ENCODE measurements around the gene NR5A2. TPM values are rescaled to one million over a fixed set of nuclear protein-coding genes. Genes with fewer than 3 reads are reported as not detected.

The NR5A2 gene
- total and polyA plus RNA-seq, 10 of the 15 experiments (the other 5 are each of a cell fraction or from before 2014, with no cell fraction given), result 0.02 to 0.60 (median 0.15) TPM; not detected in 1

GRCh38 chr1:200150006-200150405, 122.5 kb downstream of the NR5A2 start:
- in situ Hi-C loops (cut with MboI) (no loop called here), intact Hi-C loops (cut with micrococcal nuclease; ENCODE audit: unreplicated experiment) (loop anchor here (5.0 kb wide), 2 partner anchors 57 to 267 kb away; no protein-coding TSS in a partner anchor)
- Histone ChIP-seq H2AFZ (ENCODE audit: control insufficient read depth, low read depth, low read length) (no peak overlapping the region), H3K36me3 (ENCODE audit: control insufficient read depth in 2 of 2, insufficient read depth in 2 of 2, low read length in 1 of 2) (no peaks in the 10 kb centered on the region), H3K9me3 (replicated peaks; ENCODE audit: control insufficient read depth, insufficient read depth, low read length) (no peaks in the 10 kb centered on the region), H3K79me2 (ENCODE audit: control insufficient read depth, insufficient read depth, low read length) (no peaks in the 10 kb centered on the region), H3K4me3 (no peak overlapping the region), H3K27ac (ENCODE audit: control insufficient read depth, insufficient read depth) (no peak overlapping the region), H3K9ac (ENCODE audit: control insufficient read depth, insufficient read depth, low read length) (no peak overlapping the region), H4K20me1 (ENCODE audit: control insufficient read depth, insufficient read depth) (no peaks in the 10 kb centered on the region), H3K4me1 (ENCODE audit: control insufficient read depth, insufficient read depth, low read length) (peaks cover 41% of the 10 kb centered on the region), H3K4me2 (ENCODE audit: control insufficient read depth, insufficient read depth) (peak overlapping the region; percentile 1; the same call in 1 of the 2 replicates), H3K27me3 (replicated peaks in 1 of 2; ENCODE audit: control insufficient read depth in 2 of 2, insufficient read depth in 2 of 2, low read length in 1 of 2) (no peaks in the 10 kb centered on the region)
- DNase-seq (ENCODE audit: low read depth, low spot score) (no peak), ATAC-seq (no peak; the same call in 2 of the 3 replicates), FAIRE-seq (no peak)
- ChIA-PET SMC1A (ENCODE audit: uncharacterized antibody, unreplicated experiment) (interaction anchor here (1.2 to 2.1 kb wide), 4 partner anchors 10 to 205 kb away, joined by 3 to 6 read pairs (median 4); no protein-coding TSS in a partner anchor), POLR2A (no interaction called here), RAD21 (ENCODE audit: unreplicated experiment) (interaction anchor here (1.0 to 1.5 kb wide), 4 partner anchors 11 to 327 kb away, joined by 3 read pairs; no protein-coding TSS in a partner anchor), CTCF (interaction anchor here (0.7 to 1.2 kb wide), 2 partner anchors 11 to 14 kb away, joined by 3 read pairs; no protein-coding TSS in a partner anchor)
- TF ChIP-seq POLR2A (IDR thresholded peaks at IDR 0.05; ENCODE audit: low read depth, low read length) (no peak), IKZF1 (conservative IDR thresholded peaks at IDR 0.05) (0 out of 2 replicates have a peak, but pooled peaks have one; percentile 5)
- BruUV-seq (replicated peaks), result no TSS peak

GRCh38 chr1:200150721-200151120, 123.2 kb downstream of the NR5A2 start:
- in situ Hi-C loops (cut with MboI) (no loop called here), intact Hi-C loops (cut with micrococcal nuclease; ENCODE audit: unreplicated experiment) (loop anchor here (5.0 kb wide), 2 partner anchors 57 to 267 kb away; no protein-coding TSS in a partner anchor)
- Histone ChIP-seq H3K79me2 (ENCODE audit: control insufficient read depth, insufficient read depth, low read length) (no peaks in the 10 kb centered on the region), H4K20me1 (ENCODE audit: control insufficient read depth, insufficient read depth) (no peaks in the 10 kb centered on the region), H3K4me2 (ENCODE audit: control insufficient read depth, insufficient read depth) (peak overlapping the region; percentile 1; the same call in 1 of the 2 replicates), H3K9me3 (replicated peaks; ENCODE audit: control insufficient read depth, insufficient read depth, low read length) (no peaks in the 10 kb centered on the region), H3K4me1 (ENCODE audit: control insufficient read depth, insufficient read depth, low read length) (peaks cover 41% of the 10 kb centered on the region), H2AFZ (ENCODE audit: control insufficient read depth, low read depth, low read length) (peak overlapping the region; percentile 49), H3K4me3 (no peak overlapping the region), H3K27ac (ENCODE audit: control insufficient read depth, insufficient read depth) (no peak overlapping the region), H3K36me3 (ENCODE audit: control insufficient read depth in 2 of 2, insufficient read depth in 2 of 2, low read length in 1 of 2) (no peaks in the 10 kb centered on the region), H3K9ac (ENCODE audit: control insufficient read depth, insufficient read depth, low read length) (no peak overlapping the region), H3K27me3 (replicated peaks in 1 of 2; ENCODE audit: control insufficient read depth in 2 of 2, insufficient read depth in 2 of 2, low read length in 1 of 2) (no peaks in the 10 kb centered on the region)
- ChIA-PET SMC1A (ENCODE audit: uncharacterized antibody, unreplicated experiment) (interaction anchor here (1.1 to 2.1 kb wide), 5 partner anchors 11 to 206 kb away, joined by 3 to 6 read pairs (median 3); no protein-coding TSS in a partner anchor), POLR2A (no interaction called here), CTCF (interaction anchor here (0.5 to 0.8 kb wide), 3 partner anchors 11 to 156 kb away, joined by 3 to 4 read pairs (median 3); no protein-coding TSS in a partner anchor), RAD21 (ENCODE audit: unreplicated experiment) (interaction anchor here (1.0 to 1.5 kb wide), 4 partner anchors 11 to 327 kb away, joined by 3 read pairs; no protein-coding TSS in a partner anchor)
- WGBS (ENCODE audit: insufficient coverage, insufficient replicate concordance, low lambda C conversion rate, missing lambda C conversion rate), result 22% methylated on average over 4 of the region's 4 CpGs
- FAIRE-seq, result no peak
- peak; percentile 49 for DNase-seq (ENCODE audit: low read depth, low spot score)
- ATAC-seq, result peak; percentile 53
- BruUV-seq (replicated peaks), result no TSS peak
- TF ChIP-seq KAT2A (conservative IDR thresholded peaks at IDR 0.05; ENCODE audit: control insufficient read depth, low read depth, low read length) (no peak), RB1 (IDR thresholded peaks at IDR 0.05; ENCODE audit: borderline replicate concordance) (no peak), NR2F1 (conservative IDR thresholded peaks at IDR 0.05) (0 out of 2 replicates have a peak, but pooled peaks have one; percentile 24), SUZ12 (IDR thresholded peaks at IDR 0.05; ENCODE audit: unreplicated experiment) (no peak), IKZF2 (IDR thresholded peaks at IDR 0.05) (peak; percentile 37 to 53; a peak in 2 of 4 replicates), CEBPZ (IDR thresholded peaks at IDR 0.05; ENCODE audit: low read depth, low read length) (no peak), SUPT20H (IDR thresholded peaks at IDR 0.05; ENCODE audit: borderline replicate concordance, control insufficient read depth, low read depth, low read length) (no peak), TBL1XR1 (IDR thresholded peaks at IDR 0.05; ENCODE audit: low read depth, low read length) (no peak), BCL3 (IDR thresholded peaks at IDR 0.05; ENCODE audit: borderline replicate concordance, insufficient read depth, low read depth, low read length, poor library complexity, severe bottlenecking) (no peak), ETV6 (conservative IDR thresholded peaks at IDR 0.05 in 1 of 2, IDR thresholded peaks at IDR 0.05 in 1 of 2; ENCODE audit: borderline replicate concordance in 1 of 2, low read depth in 1 of 2) (no peak)

All from GM12878 (cell line).